OCI-LY7 (cell line): ENCODE results near the gene GLIS2.

Experiments used
- CTCF ChIP-seq: fragments of 200-600 bp; sonication (generic); conservative IDR thresholded peaks from 2 replicates; pipeline ENCODE4 v1.5.1; 2014; ENCODE audit warnings: mild to moderate bottlenecking, antibody characterized with exemption, low read length, moderate library complexity, mixed read lengths
- EZH2phosphoT487 ChIP-seq: fragments of 200-600 bp; sonication (generic); IDR thresholded peaks from 2 replicates; pipeline ENCODE4 v1.6.1; 2018; ENCODE audit warnings: low read depth, borderline replicate concordance, mild to moderate bottlenecking, mixed run types, antibody characterized with exemption, low read length, moderate library complexity, mixed read lengths

GRCh38 chr16:4388271-4389021, 72.6 kb downstream of the GLIS2 start:
- TF ChIP-seq CTCF (no peak), EZH2phosphoT487 (no peak)
